DMS 273 treated with DMSO at 0.1 percent for 48 hours (cell line): Measurements from ENCODE around the gene EEF1AKMT3.
"Not testable (repeated sequence)": the region's sequence is repeated elsewhere in the genome, so short reads cannot be mapped to it uniquely, and the experiment has no call there.

ENCODE experiments used
- DNase-seq: peaks from one replicate; lab custom pipeline; 2025; lab: John Stamatoyannopoulos, UW

EEF1AKMT3 gene

DNA sequence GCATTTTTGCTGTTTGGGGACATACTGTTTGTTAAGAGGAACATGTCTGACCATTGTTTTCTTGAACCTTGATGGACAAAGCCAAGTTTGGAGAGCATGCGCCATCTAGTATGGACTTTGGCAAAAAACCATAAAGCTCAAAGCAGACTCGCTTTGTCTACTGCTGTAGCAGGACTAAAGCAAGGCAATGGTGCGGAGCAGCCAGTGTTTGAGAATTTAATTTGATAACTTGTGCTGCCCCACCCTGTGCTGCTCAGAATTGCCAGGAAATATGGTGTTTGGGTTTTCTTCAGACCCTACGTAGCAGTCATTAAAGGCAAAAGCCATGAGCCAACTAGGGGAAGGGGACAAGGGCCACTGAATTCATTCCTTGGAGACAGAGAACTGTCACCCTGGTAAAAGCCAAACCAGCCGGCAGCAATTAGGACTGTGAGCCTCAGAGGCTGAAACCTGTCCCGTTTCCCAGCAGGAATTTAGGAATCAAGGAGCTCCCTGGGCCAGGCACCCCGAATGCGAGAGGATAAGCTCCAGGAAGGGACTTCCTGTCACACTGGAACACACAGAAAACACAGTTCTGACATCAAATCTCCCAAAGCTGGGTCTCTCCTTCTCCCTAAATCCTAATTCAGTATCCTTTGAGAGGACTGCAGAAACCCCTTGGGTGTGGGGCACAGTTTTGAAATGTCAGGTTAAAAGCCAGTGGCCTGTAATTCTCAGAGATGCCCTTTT is 45.0 kb downstream of the EEF1AKMT3 start:
- DNase-seq, result no peak

DNA sequence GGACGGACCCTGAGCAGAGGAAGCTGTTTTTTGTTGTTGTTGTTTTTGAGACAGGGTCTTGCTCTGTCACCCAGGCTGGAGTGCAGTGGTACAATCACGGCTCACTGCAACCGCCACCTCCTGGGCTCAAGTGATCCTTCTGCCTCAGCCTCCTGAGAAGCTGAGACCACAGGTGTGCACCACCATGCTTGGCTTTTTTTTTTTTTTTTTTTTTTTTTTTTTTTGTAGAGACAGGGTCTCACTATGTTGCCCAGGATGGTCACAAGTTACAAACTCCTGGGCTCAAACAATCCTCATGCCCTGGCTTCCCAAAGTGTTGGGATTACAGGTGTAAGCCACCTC is 45.5 kb downstream of the EEF1AKMT3 start:
- not testable (repeated sequence) for DNase-seq

DNA sequence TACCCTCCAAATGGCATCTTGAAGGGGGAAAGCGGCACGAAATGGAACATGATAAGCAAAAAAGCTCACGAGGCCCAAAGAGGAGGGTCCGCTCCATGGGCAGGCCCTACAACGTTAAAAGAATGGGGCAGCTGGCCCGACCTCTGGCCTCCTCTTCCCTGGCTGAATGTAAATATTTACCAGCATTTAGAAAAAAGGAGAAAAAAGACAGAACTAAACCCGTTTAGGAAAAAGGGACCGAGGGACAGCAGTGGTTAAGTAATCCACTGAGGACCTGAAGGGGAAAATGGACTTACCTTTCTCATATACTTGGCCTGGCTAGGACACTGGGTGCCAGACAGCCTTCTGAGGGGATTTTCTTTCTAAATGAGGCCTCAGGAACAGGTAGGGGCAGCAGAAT is 47.7 kb downstream of the EEF1AKMT3 start:
- DNase-seq, result not testable (repeated sequence)

DNA sequence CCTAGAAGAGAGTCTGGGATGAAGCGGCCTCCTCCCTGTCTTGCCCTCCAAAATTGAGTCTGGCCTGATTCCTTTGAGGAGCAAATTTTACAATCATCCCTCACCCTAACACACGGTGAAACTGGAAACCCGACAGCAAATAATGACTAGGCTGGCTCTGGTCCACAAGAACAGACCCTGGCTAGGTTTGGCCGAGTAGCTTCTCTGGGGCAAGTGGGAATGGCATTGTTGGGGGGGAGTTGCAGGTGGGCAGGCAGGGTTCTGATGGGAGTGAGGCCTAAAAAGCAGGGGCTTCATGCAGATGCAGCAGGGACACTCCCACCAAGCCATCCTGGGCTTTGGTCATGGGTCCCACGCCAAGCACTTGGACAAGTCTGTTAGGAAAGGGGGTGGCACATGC is 48.6 kb downstream of the EEF1AKMT3 start:
- not testable (repeated sequence) for DNase-seq

DNA sequence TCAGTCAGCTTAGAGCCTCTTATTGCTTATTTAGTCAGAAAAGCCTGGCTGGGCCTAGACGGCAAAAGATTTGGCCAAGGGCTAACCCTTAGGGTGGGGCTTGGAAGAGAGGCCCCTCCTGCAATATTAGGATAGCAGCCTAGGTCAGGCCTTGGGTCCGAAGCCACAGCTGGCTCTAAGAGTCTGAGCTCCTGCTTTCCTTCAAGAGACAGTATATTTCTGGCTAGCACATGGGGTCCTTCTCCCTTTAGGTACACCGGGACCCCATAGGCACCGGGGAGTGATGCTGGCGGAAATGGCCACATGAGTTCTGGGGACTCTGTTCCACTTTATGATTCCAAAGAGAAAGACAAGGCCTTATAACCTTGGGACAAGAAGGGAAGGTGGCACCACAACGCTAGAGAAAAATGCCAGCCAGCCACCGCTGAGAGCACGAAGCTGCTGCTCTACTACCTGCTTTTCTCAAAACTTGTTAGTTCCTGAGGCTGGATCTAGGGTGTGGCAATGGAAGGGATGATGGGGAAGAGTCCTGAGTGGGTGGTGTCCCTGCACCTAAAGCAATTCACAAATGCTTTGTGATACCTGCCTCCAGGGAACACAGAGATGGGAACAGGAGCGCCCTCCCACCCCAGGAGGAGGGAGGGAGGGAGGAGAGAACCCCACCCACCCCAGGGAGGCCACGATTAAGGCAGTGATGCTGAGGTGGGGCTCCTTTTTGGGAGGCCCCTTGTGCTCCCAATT is 49.2 kb downstream of the EEF1AKMT3 start:
- no peak for DNase-seq

DNA sequence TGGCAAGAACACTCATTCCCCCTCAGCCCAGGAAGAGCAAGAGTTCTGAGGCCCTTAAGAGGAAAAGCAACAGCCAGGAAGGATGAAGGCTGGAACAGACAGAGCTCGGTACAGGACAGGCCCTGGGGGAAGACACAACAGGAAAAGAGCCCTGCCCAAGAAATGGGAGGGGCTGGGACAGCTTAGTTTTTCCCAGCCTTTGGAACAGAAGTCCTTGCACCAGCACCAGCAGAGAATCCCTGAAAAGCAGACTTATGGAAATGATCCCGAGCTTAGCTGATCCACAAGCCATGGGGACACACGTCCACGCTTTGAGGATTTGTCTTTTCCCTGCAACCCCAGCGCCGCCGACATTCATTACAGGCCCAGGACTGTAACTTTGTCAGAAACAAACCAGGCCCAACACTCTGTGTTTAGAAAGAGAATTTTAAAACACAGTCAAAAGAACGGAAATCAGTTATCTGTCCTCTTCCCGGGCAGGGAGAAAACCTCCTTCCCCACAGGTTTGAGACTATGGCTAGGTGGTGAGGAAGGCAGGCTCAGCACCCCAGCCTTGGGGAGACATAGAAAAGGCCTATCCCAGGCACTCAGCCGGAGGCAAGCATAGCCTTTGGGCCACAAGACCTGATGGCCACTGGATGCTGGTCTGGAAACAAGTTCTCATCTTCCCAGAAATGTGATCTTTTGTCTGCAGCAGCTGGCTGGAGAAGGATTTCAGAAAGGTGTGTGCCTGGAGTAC is 50.1 kb downstream of the EEF1AKMT3 start:
- DNase-seq, result no peak

DNA sequence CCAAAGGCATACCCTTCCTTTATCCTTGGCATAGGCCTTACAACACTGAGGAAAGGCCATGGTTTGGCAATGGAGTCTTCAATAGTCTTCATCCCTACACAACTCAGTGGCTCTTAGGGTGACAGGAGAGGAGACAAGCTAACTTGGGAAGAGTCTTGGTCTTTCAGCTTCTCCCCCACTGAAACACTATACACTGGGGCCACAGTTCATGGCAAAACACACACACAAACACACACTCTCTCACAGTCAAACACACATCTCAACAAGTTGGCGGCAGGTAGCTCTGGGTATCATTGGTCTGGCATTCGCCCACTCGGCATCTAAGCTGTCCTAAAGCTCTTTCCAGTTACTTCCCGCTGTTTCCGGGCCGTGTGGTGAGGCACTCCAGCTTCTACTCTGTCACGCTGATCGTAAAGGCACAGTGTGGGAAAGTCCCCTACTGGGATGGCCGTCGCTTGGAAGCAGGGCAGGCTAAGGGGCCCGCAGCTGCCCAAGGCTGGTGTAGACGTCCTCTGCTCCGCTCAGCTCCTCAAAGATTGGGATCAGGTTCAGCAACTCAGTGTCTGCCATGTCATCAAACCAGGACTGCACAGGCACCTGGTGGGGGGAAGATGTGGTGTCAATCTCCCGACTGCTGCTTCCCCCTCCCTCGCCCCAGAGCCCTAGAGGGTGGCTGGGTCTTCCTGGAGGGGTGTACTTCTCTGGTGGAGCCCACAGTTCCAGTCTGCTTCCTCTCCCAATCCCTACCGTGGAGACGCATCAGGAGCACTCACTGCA is 50.9 kb downstream of the EEF1AKMT3 start:
- DNase-seq, result no peak

DNA sequence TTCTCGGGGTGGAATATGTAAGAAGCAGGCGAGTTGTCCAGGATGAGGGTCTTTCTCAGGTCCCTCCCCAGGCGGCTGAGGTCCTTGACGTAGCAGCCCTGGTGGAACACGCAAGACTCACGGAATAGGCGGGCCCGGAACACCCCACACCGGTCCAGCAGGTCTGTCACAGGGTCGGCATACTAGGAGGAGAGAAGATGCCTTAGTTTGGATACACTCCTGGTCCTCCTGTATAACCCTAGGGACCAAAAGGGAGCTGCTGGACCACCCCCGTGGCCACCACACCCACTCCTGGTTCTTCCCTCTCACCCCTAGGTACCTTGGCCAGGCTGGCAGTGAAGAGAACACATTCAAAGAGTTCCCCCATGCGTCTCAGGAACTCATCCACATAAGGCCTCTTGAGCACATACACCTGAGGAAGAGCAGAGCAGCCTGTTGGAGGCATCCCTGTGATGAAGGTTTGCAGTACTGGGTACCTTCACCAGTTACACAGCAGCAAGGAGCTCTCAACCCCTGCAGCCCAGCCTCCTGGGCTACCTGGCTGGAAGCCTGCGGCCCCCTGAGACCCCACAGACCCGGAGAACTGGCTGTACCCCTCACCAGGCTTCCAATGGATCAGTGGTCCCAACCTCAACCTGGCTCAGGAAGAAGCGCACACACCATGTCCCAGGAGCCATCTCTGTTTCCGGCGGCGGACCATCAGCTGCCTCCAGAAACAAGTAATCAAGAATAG is 51.7 kb downstream of the EEF1AKMT3 start:
- DNase-seq, result no peak

DNA sequence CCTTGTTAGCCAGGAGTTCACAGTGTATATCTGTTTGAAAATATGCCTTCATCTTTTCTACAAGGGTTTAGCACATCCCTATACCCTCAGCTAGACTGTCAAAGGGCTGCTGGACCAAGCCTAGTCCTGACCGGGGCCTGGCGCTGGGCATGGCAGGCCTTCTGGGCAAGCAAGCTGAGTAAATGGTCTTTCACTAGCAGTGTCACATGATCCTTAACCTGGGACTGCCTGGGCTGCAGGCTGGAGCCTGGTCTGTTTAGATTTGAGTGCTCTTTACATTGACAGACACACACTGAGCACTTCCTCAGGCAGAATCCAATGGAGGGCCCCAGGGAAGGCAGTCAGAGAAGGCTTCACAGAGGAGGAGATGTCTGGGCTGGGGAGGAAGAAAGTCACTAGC is 53.0 kb downstream of the EEF1AKMT3 start:
- DNase-seq, result no peak

DNA sequence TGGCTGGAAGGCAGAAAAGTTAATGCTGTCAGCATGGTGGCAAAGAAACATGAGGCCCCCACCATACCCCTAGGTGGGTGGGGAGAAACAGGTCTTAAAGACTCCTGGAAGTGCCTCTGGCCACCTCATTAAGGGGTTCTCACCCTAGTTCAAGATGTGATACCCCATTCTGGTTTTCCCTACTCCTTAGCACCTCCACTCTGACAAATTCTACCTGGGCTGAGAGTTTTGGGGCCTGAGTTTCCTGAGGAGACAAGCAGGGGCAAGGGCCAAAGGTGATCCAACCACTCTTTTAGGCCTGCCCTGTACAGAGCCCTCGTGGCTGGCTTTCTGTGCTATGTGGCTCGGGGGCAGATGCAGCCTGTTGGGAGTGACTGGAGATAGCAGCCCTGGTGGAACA is 54.0 kb downstream of the EEF1AKMT3 start:
- no peak for DNase-seq

DNA sequence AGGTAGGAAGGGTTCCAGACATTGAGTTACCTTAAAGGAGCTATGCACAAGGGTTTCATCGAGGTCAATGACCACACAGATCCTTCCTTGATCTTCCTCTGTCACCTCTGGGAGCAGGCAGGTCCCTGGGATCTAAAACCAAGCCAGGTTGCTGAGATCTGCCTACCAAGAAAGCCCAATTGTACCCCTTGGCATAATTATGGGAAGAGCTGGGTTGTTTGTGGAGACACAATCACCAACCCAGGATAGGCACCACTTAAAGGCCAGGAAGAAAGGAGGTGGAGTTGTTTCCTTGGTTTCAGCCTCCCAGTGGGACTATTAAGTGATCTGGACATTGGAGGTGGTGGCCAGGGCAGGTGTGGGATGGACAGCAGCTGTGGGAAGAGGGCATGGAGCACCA is 54.6 kb downstream of the EEF1AKMT3 start:
- no peak for DNase-seq

DNA sequence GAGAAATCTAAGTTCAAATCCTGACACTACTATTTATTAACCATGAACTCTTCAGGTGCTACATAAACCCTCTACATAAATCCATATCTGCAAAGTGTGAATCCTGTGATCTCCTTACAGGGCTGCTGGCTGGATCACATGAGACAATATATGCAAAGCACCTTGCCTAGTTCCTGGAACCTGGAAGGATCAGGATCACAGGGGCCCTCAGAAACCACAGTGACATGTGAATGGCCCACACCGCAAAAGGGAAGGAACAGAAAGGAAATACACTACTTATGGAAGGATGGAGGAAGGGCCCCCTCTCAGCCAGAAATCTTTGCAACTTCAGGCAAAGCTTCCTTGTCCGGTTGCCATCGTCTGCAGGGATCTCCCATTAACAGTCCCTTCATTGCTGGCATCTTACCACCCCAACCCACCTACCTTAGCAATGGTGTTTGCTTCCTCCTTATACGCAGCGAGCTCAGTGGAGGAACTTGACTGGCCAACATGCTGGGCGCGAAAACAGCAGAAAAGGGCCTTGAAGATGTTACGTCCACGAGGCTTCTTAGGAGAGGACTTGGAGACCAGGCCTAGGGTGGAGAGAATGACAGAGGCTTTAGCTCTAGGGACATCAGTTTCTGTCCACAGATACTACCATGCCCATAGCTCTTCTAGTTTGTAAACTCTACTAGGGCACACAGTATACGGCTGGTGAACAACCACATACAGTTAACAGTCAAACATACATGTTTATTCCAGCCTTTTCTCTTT is 56.8 kb downstream of the EEF1AKMT3 start:
- DNase-seq, result no peak

DNA sequence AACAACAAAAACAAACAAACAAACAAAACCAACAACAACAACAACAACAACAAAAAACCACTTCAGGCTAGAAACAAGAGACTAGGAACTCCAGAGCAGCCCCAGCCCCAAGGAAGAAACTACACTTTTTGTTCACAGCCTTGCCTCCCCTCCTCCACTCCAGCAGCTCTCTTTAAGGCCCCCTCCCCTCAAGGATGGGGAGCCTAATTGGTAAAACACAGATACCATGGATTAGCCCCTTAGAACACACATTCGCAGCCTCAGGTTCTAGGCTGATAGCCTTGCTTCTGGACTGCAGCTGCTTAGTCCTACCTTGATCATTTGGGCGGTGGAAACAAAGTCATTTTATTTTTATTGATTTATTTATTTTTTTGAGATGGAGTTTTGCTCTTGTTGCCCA is 58.0 kb downstream of the EEF1AKMT3 start:
- DNase-seq, result no peak
